GM21528 (cell line): ENCODE measurements around the gene CUBN.

Experiments
- ATAC-seq: cut with Tn5 transposase; IDR thresholded peaks from one replicate; pipeline ENCODE4 v1.9.1; 2021; ENCODE audit warnings: mild to moderate bottlenecking, moderate library complexity; ENCODE audit not compliant: unreplicated experiment, low FRiP score

The CUBN gene

GRCh38 chr10:17112566-17112965, 17.0 kb downstream of the CUBN start:
- ATAC-seq: no peak

DNA sequence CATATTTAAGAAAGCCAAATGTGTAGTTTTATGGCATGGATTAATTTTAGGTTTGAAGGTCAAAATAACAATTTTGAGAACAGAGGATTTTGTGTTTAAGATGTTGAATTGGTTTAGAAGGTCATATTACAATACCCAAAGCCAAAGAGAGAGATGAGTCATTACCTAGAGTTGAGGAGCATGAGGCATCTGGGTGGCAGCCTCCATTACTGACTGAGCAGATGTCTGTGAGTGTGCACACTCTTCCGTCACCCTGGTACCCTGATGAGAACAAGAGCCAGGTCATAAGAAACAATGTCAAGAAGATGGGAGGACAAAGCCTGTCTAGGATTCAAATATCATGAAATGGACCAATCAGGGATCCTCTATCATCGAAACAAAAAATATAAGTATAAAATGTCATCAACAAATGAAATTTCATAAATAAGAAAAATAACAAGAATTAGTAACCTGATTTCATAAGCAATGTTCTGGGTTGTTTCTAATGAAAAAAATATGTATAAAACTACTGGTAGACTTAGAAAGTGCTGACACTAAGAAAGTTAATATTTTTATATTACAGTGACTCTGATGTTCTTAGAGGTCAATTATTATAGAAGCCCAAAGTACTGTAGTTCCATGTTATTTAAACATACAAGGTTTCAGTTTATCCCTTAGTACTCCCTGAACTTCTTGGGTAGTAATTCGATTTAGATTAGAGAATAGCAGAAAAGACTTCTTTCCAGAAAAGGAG, 20.0 kb downstream of the CUBN start:
- ATAC-seq: no peak

DNA sequence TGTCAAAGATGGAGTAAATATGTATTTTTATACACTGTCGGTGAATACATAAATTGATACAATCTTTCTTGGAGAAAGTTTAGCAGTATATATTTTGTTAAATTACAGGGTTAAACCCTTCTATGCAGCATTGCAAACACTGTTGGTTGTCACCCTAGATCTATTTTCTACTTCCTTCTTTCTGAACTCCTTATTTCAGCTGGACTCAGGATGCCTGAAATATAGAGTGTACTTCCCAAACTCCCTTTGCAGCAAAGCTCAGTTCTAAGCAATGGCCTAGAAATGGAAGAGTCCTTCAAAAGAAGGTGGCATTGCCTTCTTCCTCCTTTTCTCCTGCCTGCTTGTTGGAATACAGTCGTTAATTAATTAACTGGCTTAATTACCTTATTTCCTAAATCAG, 20.6 kb downstream of the CUBN start:
- no peak for ATAC-seq

GRCh38 chr10:17106991-17107390, 22.6 kb downstream of the CUBN start:
- no peak for ATAC-seq

DNA sequence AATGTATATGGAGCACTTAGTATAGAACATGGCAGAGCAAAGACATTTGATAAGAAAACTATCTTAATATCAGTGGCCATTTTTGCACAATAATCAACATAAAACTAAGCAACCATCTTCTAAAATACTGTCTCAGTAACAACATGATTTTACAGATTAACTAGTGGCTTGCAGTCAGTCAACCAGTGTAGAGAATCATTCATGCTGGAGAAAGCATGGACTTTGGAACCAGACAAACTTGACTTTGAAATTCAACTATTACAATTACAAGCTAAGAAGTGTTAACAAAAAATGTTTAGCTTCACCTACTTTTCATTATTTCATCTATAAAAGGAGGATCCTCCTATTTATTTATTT, 27.7 kb downstream of the CUBN start:
- no peak for ATAC-seq

GRCh38 chr10:17101257-17101909, 28.2 kb downstream of the CUBN start:
- ATAC-seq: no peak

- ATAC-seq: no peak
Observed at GRCh38 chr10:17100586-17100985, 29.0 kb downstream of the CUBN start.

DNA sequence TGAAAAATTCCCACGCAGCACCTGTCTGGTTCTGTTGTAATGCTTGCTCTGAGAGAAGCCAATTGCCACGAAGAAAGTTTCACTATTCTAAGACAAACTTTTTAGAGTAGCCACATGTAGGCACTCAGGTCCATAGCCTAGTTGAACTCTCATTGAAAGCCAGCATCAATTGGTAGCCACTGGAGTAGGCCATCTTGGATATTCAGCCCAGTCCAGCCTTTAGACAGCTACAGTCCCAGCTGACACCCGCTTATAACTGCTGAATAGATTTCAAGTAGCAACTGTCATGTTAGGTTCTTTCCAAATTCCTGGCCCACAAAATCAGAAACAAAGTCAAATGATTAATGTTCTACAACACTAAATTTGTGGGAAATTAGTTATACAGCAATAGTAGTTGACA, 31.6 kb downstream of the CUBN start:
- ATAC-seq: no peak

DNA sequence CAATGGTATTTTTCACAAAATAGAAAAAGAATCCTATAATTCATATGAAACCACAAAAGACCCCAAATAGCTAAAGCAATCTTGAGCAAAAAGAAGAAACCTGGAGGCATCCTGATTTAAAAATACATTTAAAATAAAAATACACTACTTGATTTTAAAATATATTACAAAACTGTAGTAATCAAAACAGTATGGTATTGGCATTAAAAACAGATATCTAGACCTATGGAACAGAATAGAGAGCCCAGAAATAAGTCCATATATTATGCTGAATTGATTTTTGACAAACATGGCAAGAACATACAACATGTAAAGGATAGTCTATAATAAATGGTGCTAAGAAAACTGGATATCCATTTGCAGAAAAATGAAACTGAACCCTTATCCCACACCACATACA, 34.8 kb downstream of the CUBN start:
- ATAC-seq: no peak

DNA sequence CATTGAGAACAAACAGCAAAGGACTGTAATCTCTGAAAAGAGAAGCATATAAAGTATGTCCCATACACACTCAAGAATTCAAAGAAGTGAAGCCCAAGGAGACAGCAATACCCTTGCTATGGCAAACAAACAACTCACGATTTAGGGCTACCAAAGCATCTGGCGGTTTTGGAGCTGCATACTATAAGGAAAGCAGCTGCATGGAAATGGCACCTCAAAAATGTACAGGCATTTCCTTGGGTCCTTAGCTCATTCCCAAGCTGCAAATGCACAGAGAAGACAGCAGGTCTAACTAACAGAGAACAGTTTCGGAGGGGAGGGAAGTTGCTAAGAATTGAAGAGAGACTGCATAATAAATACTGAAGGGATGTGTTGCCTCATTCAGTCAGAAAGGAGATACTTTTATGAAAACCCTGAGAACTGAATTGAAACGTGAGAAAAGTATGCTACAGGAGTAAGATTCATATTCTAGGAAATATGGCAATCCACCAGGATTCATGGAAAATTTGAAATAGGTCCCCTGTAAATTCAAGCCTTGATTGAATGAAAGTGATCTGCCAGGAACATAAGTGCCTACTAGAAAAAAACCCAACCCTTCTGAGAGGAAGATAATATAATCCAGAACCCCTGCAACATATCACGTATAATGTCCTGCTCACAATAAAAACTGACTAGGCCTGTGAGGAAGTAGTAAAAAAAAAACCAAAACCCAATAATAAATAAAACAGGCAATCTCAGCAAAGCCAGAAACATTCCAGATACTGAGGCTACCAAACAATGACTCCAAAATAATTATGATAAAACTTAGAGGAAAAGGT, 36.4 kb downstream of the CUBN start:
- ATAC-seq: no peak

- ATAC-seq: no peak
Observed at GRCh38 chr10:17092216-17092944, 37.2 kb downstream of the CUBN start.

DNA sequence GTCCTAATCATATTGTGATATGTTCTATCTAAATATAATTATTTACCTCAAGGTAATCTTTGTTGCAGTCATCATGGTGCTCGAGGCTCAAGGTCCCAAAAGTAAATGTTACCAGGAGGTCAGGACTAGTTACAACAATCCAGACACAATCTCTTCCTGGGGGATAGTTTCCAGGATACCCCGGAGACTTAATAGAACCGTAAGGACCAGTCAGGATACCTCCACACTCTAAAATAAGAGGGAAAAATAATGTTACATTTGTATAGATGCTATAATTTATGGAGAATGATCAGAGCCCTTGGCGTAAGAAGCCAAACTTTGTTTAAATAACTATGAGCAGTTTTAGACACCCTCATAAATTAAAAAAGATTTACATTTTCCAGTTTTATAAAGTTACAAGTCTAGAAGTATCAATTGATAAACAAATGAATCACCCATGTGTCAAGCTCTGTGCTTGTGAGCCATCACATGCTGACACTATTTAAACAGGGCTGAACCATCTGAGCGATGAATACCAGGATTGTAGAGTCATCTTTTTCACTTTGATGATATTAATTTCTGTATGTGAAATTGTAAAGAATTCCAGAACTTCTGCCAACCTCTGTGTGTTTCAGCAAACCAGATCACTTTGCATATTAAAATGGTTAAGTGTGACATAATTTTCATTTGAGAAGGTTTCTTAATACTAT, 41.3 kb downstream of the CUBN start:
- no peak for ATAC-seq

- ATAC-seq: no peak
Observed at GRCh38 chr10:17086865-17087367, 42.7 kb downstream of the CUBN start.

- no peak for ATAC-seq
Observed at GRCh38 chr10:17085011-17085725, 44.4 kb downstream of the CUBN start.

DNA sequence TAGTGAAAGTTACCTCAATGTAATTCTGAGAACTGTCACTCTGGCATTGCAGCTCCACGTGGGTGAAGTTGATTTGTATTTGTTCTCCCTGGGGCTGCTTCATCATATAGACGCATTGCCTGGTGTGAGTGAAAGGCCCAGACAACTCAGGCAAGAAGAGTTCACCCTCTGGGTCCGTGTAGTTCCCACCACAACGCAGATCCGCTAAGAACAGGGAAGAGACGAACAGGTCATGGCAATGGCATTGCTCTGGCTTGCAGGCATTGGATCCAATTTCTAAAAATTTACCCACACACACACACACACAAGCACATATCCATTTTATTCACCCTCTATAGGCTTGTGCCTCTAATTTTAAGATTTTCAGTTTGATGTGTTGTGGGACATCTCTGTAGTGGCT, 45.4 kb downstream of the CUBN start:
- ATAC-seq: no peak

DNA sequence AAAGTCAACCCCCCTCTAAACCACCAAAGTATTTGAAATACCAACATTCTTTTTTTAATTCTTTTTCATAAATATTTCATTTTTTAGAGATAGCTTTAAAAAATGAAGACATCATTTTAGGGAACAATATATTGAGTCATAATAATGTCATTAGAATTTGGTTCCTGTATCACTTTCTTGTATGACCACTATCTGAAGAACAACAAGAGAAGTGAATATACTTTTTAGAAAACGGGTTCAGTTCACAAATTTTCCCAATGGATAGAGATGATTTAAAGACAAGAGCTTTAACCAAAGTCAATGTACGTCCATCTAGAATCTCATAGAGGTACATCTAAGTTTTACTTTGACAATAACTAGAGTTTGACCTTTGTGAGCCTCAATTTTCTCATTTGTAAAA, 48.2 kb downstream of the CUBN start:
- ATAC-seq: no peak

DNA sequence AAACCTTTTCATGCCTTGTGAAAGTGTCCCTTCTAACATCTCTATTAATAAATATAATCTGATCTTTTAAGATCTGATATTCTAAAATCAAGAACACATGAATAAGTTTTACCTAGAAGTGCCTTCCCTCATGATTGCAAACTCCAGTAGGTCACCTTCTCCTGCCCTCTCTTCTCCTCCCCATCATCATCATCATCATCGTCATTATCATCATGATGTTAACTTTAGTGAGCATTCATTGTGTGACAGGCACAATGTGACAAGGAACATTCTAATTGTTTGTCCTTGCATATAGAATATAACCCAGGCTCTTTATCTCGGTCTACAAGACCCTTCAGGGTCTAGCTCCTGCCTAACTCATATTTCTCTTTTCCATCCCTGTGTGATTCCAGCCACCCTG, 51.7 kb downstream of the CUBN start:
- no peak for ATAC-seq

GRCh38 chr10:17077346-17077781, 52.2 kb downstream of the CUBN start:
- no peak for ATAC-seq

GRCh38 chr10:17076626-17077345, 52.8 kb downstream of the CUBN start:
- no peak for ATAC-seq
